Osteoblast (primary cell): ENCODE measurements around the gene MSH3. TPM values are rescaled to one million over a fixed set of nuclear protein-coding genes. Genes with fewer than 3 reads are reported as not detected.
"Not testable (repeated sequence)": the region's sequence is repeated elsewhere in the genome, so short reads cannot be mapped to it uniquely, and the experiment has no call there.

Source experiments
- DNase-seq: peaks from one replicate; pipeline ENCODE4 v3.0.0; 2011; ENCODE audit warnings: low spot score, mixed read lengths; ENCODE audit not compliant: insufficient read length; ENCODE audit errors: missing footprints
- H2AFZ ChIP-seq: 2 replicates; pipeline ENCODE4 v1.6.0; 2011; ENCODE audit warnings: mild to moderate bottlenecking, low read length
- H3K27ac ChIP-seq: 2 replicates; pipeline ENCODE4 v1.5.1; 2011; ENCODE audit warnings: mild to moderate bottlenecking, low read depth, low read length, moderate library complexity
- H3K27me3 ChIP-seq: 2 replicates; pipeline ENCODE4 v1.6.0; 2012; ENCODE audit warnings: mild to moderate bottlenecking, control low read depth, inconsistent platforms, low read length, moderate library complexity; ENCODE audit not compliant: insufficient read depth
- H3K36me3 ChIP-seq: 2 replicates; pipeline ENCODE4 v1.5.1; 2011; ENCODE audit warnings: mild to moderate bottlenecking, low read length, control low read depth, moderate library complexity; ENCODE audit not compliant: insufficient read depth
- H3K4me1 ChIP-seq: 2 replicates; pipeline ENCODE4 v1.5.1; 2011; ENCODE audit warnings: mild to moderate bottlenecking, low read length, control low read depth, moderate library complexity; ENCODE audit not compliant: insufficient read depth
- H3K4me2 ChIP-seq: 2 replicates; pipeline ENCODE4 v1.6.0; 2011; ENCODE audit warnings: mild to moderate bottlenecking, low read length; ENCODE audit not compliant: insufficient read depth
- H3K4me3 ChIP-seq: fragments of 200-600 bp; sonication (generic); 3 replicates; pipeline ENCODE4 v1.5.1; 2012; ENCODE audit warnings: mild to moderate bottlenecking, low read length, inconsistent platforms; ENCODE audit not compliant: insufficient read depth
- H3K79me2 ChIP-seq: 2 replicates; pipeline ENCODE4 v1.6.0; 2012; ENCODE audit warnings: mild to moderate bottlenecking, low read length, control low read depth, inconsistent platforms; ENCODE audit not compliant: insufficient read depth
- H3K9me3 ChIP-seq: 2 replicates; pipeline ENCODE4 v1.5.1; 2011; ENCODE audit warnings: low read depth, low read length, control low read depth
- H4K20me1 ChIP-seq: 2 replicates; pipeline ENCODE4 v1.6.0; 2012; ENCODE audit warnings: mild to moderate bottlenecking, low read length, control low read depth; ENCODE audit not compliant: insufficient read depth
- CTCF ChIP-seq: IDR thresholded peaks from 2 replicates; pipeline ENCODE4 v1.5.1; 2011; ENCODE audit warnings: mild to moderate bottlenecking, low read depth, low read length, moderate library complexity; ENCODE audit errors: extremely low read depth
- total RNA-seq: library from RNA; depleted of rRNA; stranded (reverse); fragments of >200 nt; gene quantifications from 2 replicates; pipeline ENCODE4 v1.2.3, GENCODE V29; 2012

MSH3 gene
- total RNA-seq, 1 donor = 21.7 TPM

GRCh38 chr5:80654054-80654390 is 430 bp upstream of the MSH3 start:
- peak overlapping the region; percentile 97 for H3K4me2 ChIP-seq
- H3K27me3 ChIP-seq = no peaks in the 10 kb centered on the region
- H3K36me3 ChIP-seq = no peaks in the 10 kb centered on the region
- H3K79me2 ChIP-seq = peaks cover 26% of the 10 kb centered on the region
- no peak overlapping the region for H2AFZ ChIP-seq
- peaks cover 13% of the 10 kb centered on the region for H4K20me1 ChIP-seq
- no peak for TF ChIP-seq CTCF
- peaks cover 28% of the 10 kb centered on the region for H3K4me1 ChIP-seq
- no peaks in the 10 kb centered on the region for H3K9me3 ChIP-seq
- peak; percentile 50 for DNase-seq
- peak overlapping the region; percentile 47 for H3K27ac ChIP-seq
- H3K4me3 ChIP-seq = peak overlapping the region; percentile 89

DNA sequence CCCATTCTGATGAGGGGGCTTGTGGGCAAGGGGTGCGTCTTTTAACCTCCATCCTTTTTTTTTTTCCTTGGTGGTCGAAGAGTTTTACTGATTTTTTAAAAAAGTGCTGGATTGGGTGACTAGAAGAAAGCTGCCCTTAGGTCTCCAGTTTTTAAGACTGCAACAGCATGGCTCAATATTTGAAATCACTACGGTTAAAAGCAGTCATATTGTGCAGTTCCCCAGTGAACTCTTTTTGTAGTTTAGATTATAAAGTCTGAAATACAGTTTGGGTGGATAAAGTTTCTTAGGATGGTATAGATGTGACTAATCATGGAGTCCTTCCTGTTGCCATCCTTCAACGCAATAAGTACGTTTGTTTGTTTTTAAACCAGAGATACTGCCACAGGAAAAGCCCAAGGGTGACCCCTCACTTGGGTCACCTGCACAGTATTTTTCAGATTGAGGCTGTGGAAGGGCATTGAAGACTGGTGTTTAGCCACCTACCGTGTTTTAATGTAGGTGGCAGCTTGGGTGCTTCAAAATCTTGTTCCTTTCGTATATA is 851 bp downstream of the MSH3 start:
- Histone ChIP-seq H3K27me3 (no peaks in the 10 kb centered on the region), H3K4me2 (peak overlapping the region; percentile 86), H3K4me3 (peak overlapping the region; percentile 89), H3K79me2 (peaks cover 31% of the 10 kb centered on the region), H3K4me1 (peaks cover 32% of the 10 kb centered on the region), H2AFZ (peak overlapping the region; percentile 73), H3K36me3 (peaks cover 11% of the 10 kb centered on the region), H3K27ac (peak overlapping the region; percentile 65), H3K9me3 (no peaks in the 10 kb centered on the region), H4K20me1 (peaks cover 13% of the 10 kb centered on the region)
- DNase-seq = peak; percentile 72
- TF ChIP-seq CTCF = no peak

DNA sequence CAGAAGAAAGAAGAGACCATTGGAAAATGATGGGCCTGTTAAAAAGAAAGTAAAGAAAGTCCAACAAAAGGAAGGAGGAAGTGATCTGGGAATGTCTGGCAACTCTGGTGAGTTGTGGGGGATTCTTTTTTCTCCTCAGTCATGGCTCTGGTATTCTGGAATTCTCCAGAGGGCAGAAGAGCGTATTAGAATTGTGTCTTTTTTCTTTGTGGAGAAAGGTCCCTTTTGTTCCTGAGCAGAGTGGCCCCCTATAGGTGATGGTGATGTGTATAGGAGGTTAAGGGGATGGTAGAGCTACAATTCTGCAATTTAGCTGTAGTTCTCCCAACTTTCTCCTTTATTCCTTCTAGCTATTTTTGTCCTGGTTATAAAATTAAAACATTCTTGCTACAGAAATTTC is 2.0 kb downstream of the MSH3 start:
- peaks cover 37% of the 10 kb centered on the region for H3K79me2 ChIP-seq
- peaks cover 13% of the 10 kb centered on the region for H4K20me1 ChIP-seq
- peak overlapping the region; percentile 86 for H3K4me2 ChIP-seq
- peak overlapping the region; percentile 65 for H3K27ac ChIP-seq
- TF ChIP-seq CTCF = peak; percentile 19
- no peak overlapping the region for H3K4me3 ChIP-seq
- H3K9me3 ChIP-seq = no peaks in the 10 kb centered on the region
- peaks cover 35% of the 10 kb centered on the region for H3K4me1 ChIP-seq
- peaks cover 15% of the 10 kb centered on the region for H3K36me3 ChIP-seq
- no peaks in the 10 kb centered on the region for H3K27me3 ChIP-seq
- DNase-seq = no peak
- H2AFZ ChIP-seq = no peak overlapping the region

- Histone ChIP-seq H3K4me2 (no peak overlapping the region), H3K27ac (peak overlapping the region; percentile 57), H4K20me1 (peaks cover 2% of the 10 kb centered on the region), H3K27me3 (no peaks in the 10 kb centered on the region), H3K9me3 (no peaks in the 10 kb centered on the region), H3K79me2 (peaks cover 45% of the 10 kb centered on the region), H3K4me3 (no peak overlapping the region), H3K36me3 (peaks cover 20% of the 10 kb centered on the region), H2AFZ (no peak overlapping the region), H3K4me1 (peaks cover 25% of the 10 kb centered on the region)
- no peak for TF ChIP-seq CTCF
- DNase-seq = no peak
These were observed 4.7 kb downstream of the MSH3 start for GRCh38 chr5:80659106-80659505.

DNA sequence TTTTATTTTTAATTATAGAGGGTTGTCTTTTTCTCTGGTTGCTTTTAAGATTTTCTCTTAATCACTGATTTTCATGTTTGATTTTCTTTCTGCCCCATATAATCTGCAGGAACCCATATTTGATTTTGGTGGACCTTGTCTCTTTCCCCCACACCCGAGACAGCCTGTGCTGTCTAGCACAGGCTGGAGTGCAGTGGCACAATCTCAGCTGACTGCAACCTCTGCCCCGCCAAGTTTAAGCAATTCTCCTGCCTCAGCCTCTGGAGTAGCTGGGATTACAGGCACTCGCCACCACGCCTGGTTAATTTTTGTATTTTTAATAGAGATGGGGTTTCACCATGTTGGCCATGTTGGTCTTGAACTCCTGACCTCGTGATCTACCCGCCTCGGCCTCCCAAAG is 6.2 kb downstream of the MSH3 start:
- H3K4me3 ChIP-seq, H4K20me1 ChIP-seq, H3K27me3 ChIP-seq, H2AFZ ChIP-seq, DNase-seq, H3K9me3 ChIP-seq, H3K4me2 ChIP-seq: not testable (repeated sequence)
- peaks cover 48% of the 10 kb centered on the region for H3K79me2 ChIP-seq
- H3K27ac ChIP-seq = peak overlapping the region; percentile 55
- peaks cover 33% of the 10 kb centered on the region for H3K36me3 ChIP-seq
- H3K4me1 ChIP-seq = peaks cover 19% of the 10 kb centered on the region
